CD14-positive monocyte (primary cell): ENCODE results near the gene FAM168A. TPM values are rescaled to one million over a fixed set of nuclear protein-coding genes. Genes with fewer than 3 reads are reported as not detected.

Experiments
- DNase-seq, 3 donors: peaks; one replicate each; pipeline ENCODE4 v3.0.0-alpha.2; 2011 to 2022
- H2AFZ ChIP-seq: 2 replicates; pipeline ENCODE4 v1.6.0; 2012; ENCODE audit warnings: mild to moderate bottlenecking, low read depth, low read length, inconsistent platforms; ENCODE audit not compliant: insufficient read depth, poor library complexity, severe bottlenecking
- H3K27ac ChIP-seq, 2 donors: 1 replicate in 1 of 2; 2 replicates in 1 of 2; pipeline ENCODE4 v1.5.1; 2012 to 2013; ENCODE audit warnings: low read length in 2 of 2, control low read depth in 1 of 2, inconsistent platforms in 1 of 2, low read depth in 1 of 2, mild to moderate bottlenecking in 1 of 2
- H3K27me3 ChIP-seq, 2 donors: one replicate each; pipeline versions ENCODE4 v1.6.0 to v1.6.1; 2011 to 2013; ENCODE audit warnings: low read length in 2 of 2; ENCODE audit not compliant: control insufficient read depth in 2 of 2, insufficient read depth in 2 of 2
- H3K36me3 ChIP-seq, 2 donors: replicated peaks in 1 of 2; 1 replicate in 1 of 2; 2 replicates in 1 of 2; pipeline versions ENCODE4 v1.5.1 to v1.6.1; 2012 to 2013; ENCODE audit warnings: low read length in 2 of 2, control low read depth in 1 of 2, inconsistent platforms in 1 of 2, mild to moderate bottlenecking in 1 of 2; ENCODE audit not compliant: insufficient read depth in 2 of 2, control insufficient read depth in 1 of 2
- H3K4me1 ChIP-seq, 2 donors: 1 replicate in 1 of 2; 2 replicates in 1 of 2; pipeline versions ENCODE4 v1.5.1 to v1.6.1; 2012 to 2013; ENCODE audit warnings: low read length in 2 of 2, control low read depth in 1 of 2, inconsistent platforms in 1 of 2, mild to moderate bottlenecking in 1 of 2, moderate library complexity in 1 of 2; ENCODE audit not compliant: insufficient read depth in 2 of 2, control insufficient read depth in 1 of 2
- H3K4me2 ChIP-seq: replicated peaks from 2 replicates; pipeline ENCODE3; 2012; ENCODE audit warnings: low read length, moderate library complexity, mild to moderate bottlenecking; ENCODE audit not compliant: poor library complexity, severe bottlenecking; ENCODE audit errors: extremely low read depth
- H3K4me3 ChIP-seq, 3 experiments: fragments of 200-600 bp in 1 of 3; sonication (generic) in 1 of 3; replicated peaks in 1 of 3; 1 replicate in 2 of 3; 2 replicates in 1 of 3; pipeline ENCODE4 v1.5.1; 2011 to 2013; ENCODE audit warnings: low read length in 3 of 3, mild to moderate bottlenecking in 3 of 3, control low read depth in 2 of 3, low read depth in 2 of 3, inconsistent platforms in 1 of 3, moderate library complexity in 1 of 3
- H3K79me2 ChIP-seq: 2 replicates; pipeline ENCODE4 v1.6.0; 2012; ENCODE audit warnings: mild to moderate bottlenecking, control low read depth, inconsistent platforms, low read length, moderate library complexity; ENCODE audit not compliant: insufficient read depth
- H3K9ac ChIP-seq: 2 replicates; pipeline ENCODE4 v1.6.0; 2017; ENCODE audit warnings: low read length, mild to moderate bottlenecking; ENCODE audit not compliant: insufficient read depth, poor library complexity, severe bottlenecking
- H3K9me3 ChIP-seq, 2 donors: replicated peaks in 1 of 2; 1 replicate in 1 of 2; 2 replicates in 1 of 2; pipeline versions ENCODE4 v1.5.1 to v1.6.1; 2012 to 2013; ENCODE audit warnings: low read length in 2 of 2, control low read depth in 1 of 2; ENCODE audit not compliant: control insufficient read depth in 1 of 2, insufficient read depth in 1 of 2
- H4K20me1 ChIP-seq: 2 replicates; pipeline ENCODE4 v1.6.0; 2012; ENCODE audit warnings: mild to moderate bottlenecking, low read length, control low read depth, moderate library complexity; ENCODE audit not compliant: insufficient read depth
- H3K27ac Mint-ChIP-seq, 7 donors: one replicate each; pipeline ENCODE4 v1.8.0; 2020; ENCODE audit warnings: mild to moderate bottlenecking in 7 of 7, mixed read lengths in 7 of 7, moderate library complexity in 6 of 7, inconsistent platforms in 2 of 7
- H3K27me3 Mint-ChIP-seq, 3 donors: one replicate each; pipeline ENCODE4 v1.8.0; 2021 to 2022; ENCODE audit warnings: low read depth in 3 of 3, mild to moderate bottlenecking in 3 of 3, mixed read lengths in 3 of 3, moderate library complexity in 3 of 3, inconsistent platforms in 1 of 3
- H3K36me3 Mint-ChIP-seq, 2 donors: one replicate each; pipeline ENCODE4 v1.8.0; 2020; ENCODE audit warnings: mixed read lengths in 2 of 2, inconsistent platforms in 1 of 2, mild to moderate bottlenecking in 1 of 2
- H3K4me1 Mint-ChIP-seq: one replicate; pipeline ENCODE4 v1.8.0; 2020; ENCODE audit warnings: mild to moderate bottlenecking, mixed read lengths
- H3K4me3 Mint-ChIP-seq, 2 donors: one replicate each; pipeline ENCODE4 v1.8.0; 2020; ENCODE audit warnings: mild to moderate bottlenecking in 2 of 2, mixed read lengths in 2 of 2, moderate library complexity in 1 of 2
- H3K9me3 Mint-ChIP-seq, 7 donors: one replicate each; pipeline ENCODE4 v1.8.0; 2020 to 2022; ENCODE audit warnings: mixed read lengths in 7 of 7, mild to moderate bottlenecking in 6 of 7, moderate library complexity in 6 of 7, inconsistent platforms in 2 of 7
- WGBS: methylation state at CpG from one replicate; pipeline ENCODE4 v1.1.5; 2013; ENCODE audit warnings: missing lambda C conversion rate; ENCODE audit not compliant: insufficient coverage; 5-methylcytosine and 5-hydroxymethylcytosine counted together
- intact Hi-C, 2 donors: fragments of 100-400 bp; cut with micrococcal nuclease; formaldehyde crosslinking; loops; one replicate each; pipeline versions ENCODE4 v1.15.0 to v1.15.1; 2023
- polyA plus RNA-seq, 3 donors: library from polyadenylated mRNA; depleted of rRNA in 1 of 3; unstranded in 2 of 3; stranded (reverse) in 1 of 3; fragments of 300-500 nt in 2 of 3; fragments of >200 nt in 1 of 3; fragmentation: Illumina TruSeq in 2 of 3; gene quantifications; 1 replicate in 2 of 3; 2 replicates in 1 of 3; pipeline ENCODE4 v1.2.3, GENCODE V29; 2012 to 2021
- TF ChIP-seq, protein P1 (sequence below): fragments of 200-600 bp; IDR thresholded peaks from one replicate; pipeline ENCODE4 v1.8.0; 2022; ENCODE audit warnings: antibody characterized with exemption, mild to moderate bottlenecking

Gene FAM168A
- polyA plus RNA-seq, 3 donors: 1.4 to 13.3 (median 2.1) TPM

- no CpG with 5 or more reads among the region's 4 CpGs for WGBS
- H3K27ac ChIP-seq: no peak overlapping the region
- no peaks in the 10 kb centered on the region for H3K27me3 ChIP-seq
- intact Hi-C loops: no loop called here
- H3K27ac Mint-ChIP-seq: no peak overlapping the region
- TF ChIP-seq, protein P1, sequence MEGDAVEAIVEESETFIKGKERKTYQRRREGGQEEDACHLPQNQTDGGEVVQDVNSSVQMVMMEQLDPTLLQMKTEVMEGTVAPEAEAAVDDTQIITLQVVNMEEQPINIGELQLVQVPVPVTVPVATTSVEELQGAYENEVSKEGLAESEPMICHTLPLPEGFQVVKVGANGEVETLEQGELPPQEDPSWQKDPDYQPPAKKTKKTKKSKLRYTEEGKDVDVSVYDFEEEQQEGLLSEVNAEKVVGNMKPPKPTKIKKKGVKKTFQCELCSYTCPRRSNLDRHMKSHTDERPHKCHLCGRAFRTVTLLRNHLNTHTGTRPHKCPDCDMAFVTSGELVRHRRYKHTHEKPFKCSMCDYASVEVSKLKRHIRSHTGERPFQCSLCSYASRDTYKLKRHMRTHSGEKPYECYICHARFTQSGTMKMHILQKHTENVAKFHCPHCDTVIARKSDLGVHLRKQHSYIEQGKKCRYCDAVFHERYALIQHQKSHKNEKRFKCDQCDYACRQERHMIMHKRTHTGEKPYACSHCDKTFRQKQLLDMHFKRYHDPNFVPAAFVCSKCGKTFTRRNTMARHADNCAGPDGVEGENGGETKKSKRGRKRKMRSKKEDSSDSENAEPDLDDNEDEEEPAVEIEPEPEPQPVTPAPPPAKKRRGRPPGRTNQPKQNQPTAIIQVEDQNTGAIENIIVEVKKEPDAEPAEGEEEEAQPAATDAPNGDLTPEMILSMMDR: no peak
- peaks cover 9 to 13% of the 10 kb centered on the region in 2 donors for H3K4me1 ChIP-seq
- H3K9ac ChIP-seq: no peak overlapping the region
- no peaks in the 10 kb centered on the region for H3K36me3 ChIP-seq
- peaks cover 37% of the 10 kb centered on the region for H3K4me1 Mint-ChIP-seq
- no peak overlapping the region for H2AFZ ChIP-seq
- peaks cover 16% of the 10 kb centered on the region for H3K79me2 ChIP-seq
- no peak overlapping the region for H3K4me3 Mint-ChIP-seq
- DNase-seq: no peak
- no peak overlapping the region for H3K4me3 ChIP-seq
- no peaks in the 10 kb centered on the region for H3K9me3 ChIP-seq
- peaks cover 0 to 2% of the 10 kb centered on the region in 2 donors for H3K36me3 Mint-ChIP-seq
- no peaks in the 10 kb centered on the region for H4K20me1 ChIP-seq
- peaks cover 0 to 3% (median 0%) of the 10 kb centered on the region in 3 donors for H3K27me3 Mint-ChIP-seq
- no peak overlapping the region for H3K4me2 ChIP-seq
- peaks cover 0 to 2% (median 0%) of the 10 kb centered on the region in 7 donors for H3K9me3 Mint-ChIP-seq
Observed at GRCh38 chr11:73524774-73525173, 73.1 kb downstream of the FAM168A start.

- intact Hi-C loops: no loop called here
- Mint-ChIP-seq H3K27me3 (peaks cover 0 to 3% (median 0%) of the 10 kb centered on the region in 3 donors), H3K4me3 (no peak overlapping the region), H3K27ac (no peak overlapping the region), H3K36me3 (peaks cover 0 to 3% of the 10 kb centered on the region in 2 donors), H3K4me1 (peaks cover 24% of the 10 kb centered on the region), H3K9me3 (peaks cover 0 to 11% (median 3%) of the 10 kb centered on the region in 7 donors)
- Histone ChIP-seq H3K79me2 (peaks cover 3% of the 10 kb centered on the region), H2AFZ (no peak overlapping the region), H3K4me2 (no peak overlapping the region), H3K4me1 (peaks cover 0 to 4% of the 10 kb centered on the region in 2 donors), H3K27me3 (no peaks in the 10 kb centered on the region), H3K4me3 (no peak overlapping the region), H3K9ac (no peak overlapping the region), H4K20me1 (no peaks in the 10 kb centered on the region), H3K36me3 (no peaks in the 10 kb centered on the region), H3K9me3 (peaks cover 0 to 2% of the 10 kb centered on the region in 2 donors), H3K27ac (no peak overlapping the region)
- TF ChIP-seq, protein P1: no peak
- peak in 1 of 3 donors; percentile 7 for DNase-seq
- no CpG with 5 or more reads among the region's 1 CpG for WGBS
Observed at GRCh38 chr11:73521621-73522020, 76.3 kb downstream of the FAM168A start.
